Measurements from ENCODE around the gene RNF207. TPM values are rescaled to one million over a fixed set of nuclear protein-coding genes. Genes with fewer than 3 reads are reported as not detected.

RNF207 gene
- total RNA-seq, 4 donors from 2014 or later, result 10.8 to 43.2 (median 20.2) TPM

DNA sequence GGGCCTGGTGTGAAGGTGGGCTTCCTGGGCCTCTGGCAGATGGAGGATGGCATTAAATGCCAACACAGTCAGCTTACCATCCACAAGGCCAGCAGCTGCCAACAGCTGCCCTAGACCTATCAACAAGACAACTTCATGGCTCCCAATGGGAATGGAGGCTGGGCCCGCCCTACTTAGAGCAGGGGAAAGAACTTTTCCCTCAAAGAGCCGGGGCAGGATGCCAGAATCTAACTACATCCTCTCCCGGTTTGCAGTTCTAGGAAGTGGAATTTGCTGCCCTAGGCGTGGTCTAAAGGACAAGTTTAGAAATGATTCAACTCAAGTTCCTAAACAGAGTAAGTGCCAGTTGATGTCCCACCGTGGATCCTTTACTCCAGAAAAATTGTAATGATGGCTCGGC is 16.7 kb downstream of the RNF207 start:
- H3K36me3 ChIP-seq, result peaks cover 19 to 80% (median 54%) of the 10 kb centered on the region in 4 donors
- intact Hi-C loops (cut with DNase I), result no loop called here
- peak overlapping the region; percentile 5 to 47 (median 34) for H3K27ac ChIP-seq (replicated peaks in 1 of 4)
- 58% methylated on average over 6 of the region's 6 CpGs for WGBS
- H3K9me3 ChIP-seq, result no peaks in the 10 kb centered on the region
- H3K4me1 ChIP-seq, result peaks cover 6 to 31% (median 8%) of the 10 kb centered on the region in 4 donors
- no peak overlapping the region for H3K4me3 ChIP-seq
- TF ChIP-seq POLR2AphosphoS5 (IDR thresholded peaks at IDR 0.05) (peak in 1 of 2 donors; percentile 24), POLR2A (IDR thresholded peaks at IDR 0.05; ENCODE audit: low read depth) (no peak), EP300 (IDR thresholded peaks at IDR 0.05) (no peak)
- TF ChIP-seq, protein P1, sequence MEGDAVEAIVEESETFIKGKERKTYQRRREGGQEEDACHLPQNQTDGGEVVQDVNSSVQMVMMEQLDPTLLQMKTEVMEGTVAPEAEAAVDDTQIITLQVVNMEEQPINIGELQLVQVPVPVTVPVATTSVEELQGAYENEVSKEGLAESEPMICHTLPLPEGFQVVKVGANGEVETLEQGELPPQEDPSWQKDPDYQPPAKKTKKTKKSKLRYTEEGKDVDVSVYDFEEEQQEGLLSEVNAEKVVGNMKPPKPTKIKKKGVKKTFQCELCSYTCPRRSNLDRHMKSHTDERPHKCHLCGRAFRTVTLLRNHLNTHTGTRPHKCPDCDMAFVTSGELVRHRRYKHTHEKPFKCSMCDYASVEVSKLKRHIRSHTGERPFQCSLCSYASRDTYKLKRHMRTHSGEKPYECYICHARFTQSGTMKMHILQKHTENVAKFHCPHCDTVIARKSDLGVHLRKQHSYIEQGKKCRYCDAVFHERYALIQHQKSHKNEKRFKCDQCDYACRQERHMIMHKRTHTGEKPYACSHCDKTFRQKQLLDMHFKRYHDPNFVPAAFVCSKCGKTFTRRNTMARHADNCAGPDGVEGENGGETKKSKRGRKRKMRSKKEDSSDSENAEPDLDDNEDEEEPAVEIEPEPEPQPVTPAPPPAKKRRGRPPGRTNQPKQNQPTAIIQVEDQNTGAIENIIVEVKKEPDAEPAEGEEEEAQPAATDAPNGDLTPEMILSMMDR (IDR thresholded peaks at IDR 0.05), result no peak
- no peaks in the 10 kb centered on the region for H3K27me3 ChIP-seq
- no peak for DNase-seq (ENCODE audit: extremely low spot score)

DNA sequence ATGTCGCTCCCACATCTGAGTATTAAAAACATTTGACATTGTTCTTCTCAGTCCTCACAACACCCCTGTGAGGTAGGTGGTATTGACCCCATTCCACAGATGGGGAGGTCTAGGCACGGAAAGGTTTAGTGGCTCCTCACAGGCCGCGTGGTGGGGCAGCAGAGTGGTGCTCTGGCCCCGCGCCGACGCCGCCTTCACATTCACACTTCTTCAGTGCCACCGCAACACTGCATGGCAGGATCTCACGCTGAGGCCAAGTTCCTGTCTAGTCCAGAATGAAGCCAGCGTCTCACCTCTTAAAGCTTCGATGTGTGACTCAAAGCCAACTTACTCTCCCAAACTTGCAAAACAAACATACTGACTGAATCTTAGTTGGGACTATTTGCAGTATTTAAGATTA is 17.7 kb downstream of the RNF207 start:
- intact Hi-C loops (cut with DNase I), result no loop called here
- no peak overlapping the region for H3K27ac ChIP-seq (replicated peaks in 1 of 4)
- WGBS, result 92% methylated on average over 13 of the region's 13 CpGs

DNA sequence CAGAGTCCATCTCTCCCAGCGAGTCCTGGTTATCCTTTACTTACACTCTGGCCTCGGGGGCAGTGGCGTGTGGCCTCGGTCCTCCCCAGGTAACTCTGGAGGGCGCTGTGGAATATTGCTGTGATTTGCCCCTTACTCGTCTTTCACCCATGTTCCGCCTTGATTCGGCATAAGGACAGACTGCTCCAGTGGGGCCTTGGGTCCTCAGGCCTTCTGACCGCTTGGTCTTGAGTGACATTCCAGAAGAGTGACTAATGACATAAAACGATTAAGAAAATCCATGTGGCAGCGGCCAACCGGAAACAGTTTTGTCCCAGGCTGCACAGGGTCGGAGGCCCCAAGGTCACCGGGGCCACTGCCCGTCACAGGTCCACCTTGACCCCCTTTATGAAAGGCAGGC is 18.8 kb downstream of the RNF207 start:
- Histone ChIP-seq H3K36me3 (peaks cover 25 to 87% (median 71%) of the 10 kb centered on the region in 4 donors), H3K9me3 (no peaks in the 10 kb centered on the region), H3K4me3 (no peak overlapping the region), H3K27me3 (no peaks in the 10 kb centered on the region), H3K27ac (replicated peaks in 1 of 4) (no peak overlapping the region), H3K4me1 (peaks cover 6 to 31% (median 8%) of the 10 kb centered on the region in 4 donors)
- TF ChIP-seq EP300 (IDR thresholded peaks at IDR 0.05) (no peak), POLR2A (IDR thresholded peaks at IDR 0.05; ENCODE audit: low read depth) (no peak), POLR2AphosphoS5 (IDR thresholded peaks at IDR 0.05) (no peak)
- TF ChIP-seq, protein P1 (IDR thresholded peaks at IDR 0.05), result no peak
- DNase-seq (ENCODE audit: extremely low spot score), result no peak
- 77% methylated on average over 15 of the region's 15 CpGs for WGBS
- intact Hi-C loops (cut with DNase I), result no loop called here

More for the DNA sequence above, 17.7 kb downstream of the RNF207 start:
- Histone ChIP-seq H3K27me3 (no peaks in the 10 kb centered on the region), H3K4me1 (peaks cover 6 to 31% (median 8%) of the 10 kb centered on the region in 4 donors), H3K36me3 (peaks cover 25 to 80% (median 60%) of the 10 kb centered on the region in 4 donors), H3K4me3 (no peak overlapping the region), H3K9me3 (no peaks in the 10 kb centered on the region)
- DNase-seq (ENCODE audit: extremely low spot score), result no peak
- TF ChIP-seq, protein P1 (IDR thresholded peaks at IDR 0.05), result no peak
- TF ChIP-seq POLR2AphosphoS5 (IDR thresholded peaks at IDR 0.05), result no peak
- no peak for TF ChIP-seq EP300 (IDR thresholded peaks at IDR 0.05)
- no peak for TF ChIP-seq POLR2A (IDR thresholded peaks at IDR 0.05; ENCODE audit: low read depth)

DNA sequence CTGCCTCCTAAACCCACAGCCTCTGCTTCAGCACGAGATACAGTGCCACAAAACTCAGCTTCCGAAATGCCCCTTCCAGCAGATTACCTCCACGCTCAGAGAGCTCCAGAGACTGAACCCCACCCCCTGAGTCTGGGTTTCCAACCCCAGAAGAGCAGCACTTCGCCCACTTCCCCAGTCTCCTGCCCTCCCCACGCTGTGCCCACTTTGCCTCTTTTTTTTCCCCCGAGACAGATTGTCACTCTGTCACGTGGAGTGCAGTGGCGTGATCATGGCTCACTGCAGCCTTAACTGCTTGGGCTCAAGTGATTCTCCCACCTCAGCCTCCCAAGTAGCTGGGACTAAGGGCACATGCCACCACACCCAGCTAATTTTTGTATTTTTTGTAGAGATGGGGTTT is 19.7 kb downstream of the RNF207 start:
- no peak overlapping the region for H3K27ac ChIP-seq (replicated peaks in 1 of 4)
- intact Hi-C loops (cut with DNase I), result no loop called here

More for the DNA sequence above, 19.7 kb downstream of the RNF207 start:
- H3K36me3 ChIP-seq, result peaks cover 32 to 89% (median 77%) of the 10 kb centered on the region in 4 donors
- 88% methylated on average over 8 of the region's 8 CpGs for WGBS
- H3K4me3 ChIP-seq, result no peak overlapping the region
- H3K27me3 ChIP-seq, result no peaks in the 10 kb centered on the region
- peaks cover 6 to 31% (median 8%) of the 10 kb centered on the region in 4 donors for H3K4me1 ChIP-seq
- H3K9me3 ChIP-seq, result no peaks in the 10 kb centered on the region
- no peak for TF ChIP-seq POLR2A (IDR thresholded peaks at IDR 0.05; ENCODE audit: low read depth)
- TF ChIP-seq EP300 (IDR thresholded peaks at IDR 0.05), result no peak
- no peak for TF ChIP-seq POLR2AphosphoS5 (IDR thresholded peaks at IDR 0.05)
- TF ChIP-seq, protein P1 (IDR thresholded peaks at IDR 0.05), result no peak
- DNase-seq (ENCODE audit: extremely low spot score), result no peak

Measured in esophagus muscularis mucosa (tissue), 4 donors.